ENCODE results near the gene FBLN1. TPM values are rescaled to one million over a fixed set of nuclear protein-coding genes. Genes with fewer than 3 reads are reported as not detected.

The FBLN1 gene
- total RNA-seq, 1 donor from 2014 or later = 307 TPM

DNA sequence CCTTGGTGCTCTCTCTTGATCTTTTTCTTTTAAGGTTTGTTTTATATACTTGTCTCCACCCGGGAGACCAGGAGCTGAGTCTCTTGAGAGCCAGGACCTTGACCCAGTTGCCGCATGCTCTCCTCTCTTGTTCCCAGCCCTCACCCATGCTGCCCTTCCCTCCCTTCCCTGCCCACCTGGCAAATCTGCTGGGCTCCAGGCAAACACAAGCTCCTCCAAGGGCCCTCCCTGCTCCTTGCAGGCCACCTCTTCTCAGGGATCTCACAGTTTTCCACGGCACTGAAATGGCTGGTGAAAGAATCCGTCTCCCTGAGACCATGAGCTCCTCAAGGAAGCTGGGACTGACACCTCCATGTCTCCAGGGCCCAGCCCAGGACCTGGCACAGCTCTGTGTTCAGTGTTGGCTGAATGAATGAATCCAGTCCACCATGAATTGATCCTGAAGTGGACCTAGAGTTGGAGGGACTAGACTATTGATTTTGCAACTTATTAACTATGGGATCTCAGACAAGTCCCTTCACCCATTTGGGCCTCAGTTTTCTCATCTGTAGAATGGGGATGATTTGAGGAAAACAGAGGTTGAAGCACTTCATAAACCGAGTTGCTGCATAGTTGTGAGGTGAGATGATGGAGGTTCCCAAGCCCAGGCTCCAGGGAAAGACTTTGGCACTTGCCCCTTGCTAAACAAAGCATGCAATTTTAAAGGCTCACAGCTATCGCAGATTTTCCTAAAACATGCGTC is 25.1 kb upstream of the FBLN1 start:
- Histone ChIP-seq H3K4me1 (no peaks in the 10 kb centered on the region), H3K9me3 (no peaks in the 10 kb centered on the region), H3K27me3 (ENCODE audit: low read depth) (no peaks in the 10 kb centered on the region), H3K27ac (no peak overlapping the region), H3K4me3 (no peak overlapping the region), H3K36me3 (no peaks in the 10 kb centered on the region)
- no peak for TF ChIP-seq CTCF (IDR thresholded peaks at IDR 0.05)
- intact Hi-C loops (cut with DNase I) = no loop called here
- ATAC-seq = no peak
- peak; percentile 4 for DNase-seq

DNA sequence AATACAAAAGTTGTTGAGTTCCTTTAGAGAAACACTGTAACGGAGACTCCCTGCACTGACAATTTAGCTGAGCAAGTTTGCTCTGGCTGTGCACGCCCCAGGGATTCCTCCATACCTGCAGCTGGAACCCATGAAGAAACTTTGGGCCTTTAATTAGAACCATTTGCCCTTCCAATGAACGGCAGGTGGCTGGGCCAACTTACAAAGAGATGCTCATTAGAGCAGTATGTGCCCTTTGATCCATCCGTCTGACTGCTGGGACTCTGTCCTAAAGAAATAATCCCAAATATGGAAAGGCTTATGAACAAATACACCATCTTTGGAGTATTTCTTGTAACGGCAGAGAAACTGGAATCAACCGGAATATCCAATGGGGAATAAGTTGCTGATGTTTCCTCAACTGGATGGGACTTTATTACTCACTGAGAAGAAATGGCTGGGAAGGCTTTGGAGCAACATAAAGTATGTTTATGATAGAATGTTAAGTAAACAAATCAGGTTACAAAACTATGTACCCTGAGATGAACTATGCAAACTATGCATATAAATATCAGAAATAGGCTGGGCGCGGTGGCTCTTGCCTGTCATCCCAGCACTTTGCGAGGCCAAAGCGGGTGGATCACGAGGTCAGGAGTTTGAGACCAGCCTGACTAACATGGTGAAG is 24.4 kb upstream of the FBLN1 start:
- H3K27ac ChIP-seq = no peak overlapping the region
- H3K4me1 ChIP-seq = no peaks in the 10 kb centered on the region
- ATAC-seq = no peak

DNA sequence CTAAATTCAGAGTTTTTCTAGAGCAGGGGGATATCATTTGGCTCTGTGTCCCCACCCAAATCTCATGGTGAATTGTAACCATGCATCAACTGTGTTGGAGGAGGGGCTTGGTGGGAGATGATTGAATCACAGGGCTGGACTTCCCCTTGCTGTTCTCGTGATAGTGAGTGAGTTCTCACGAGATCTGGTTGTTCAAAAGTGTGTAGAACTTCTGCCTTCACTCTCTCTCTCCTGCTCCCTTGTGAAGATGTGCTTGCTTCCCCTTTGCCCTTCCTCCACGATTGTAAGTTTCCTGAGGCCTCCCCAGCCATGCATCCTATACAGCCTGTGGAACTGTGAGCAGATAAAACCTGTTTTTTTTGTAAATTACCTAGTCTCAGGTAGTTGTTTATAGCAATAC is 22.0 kb upstream of the FBLN1 start:
- Histone ChIP-seq H3K27me3 (ENCODE audit: low read depth) (no peaks in the 10 kb centered on the region), H3K9me3 (no peaks in the 10 kb centered on the region), H3K27ac (no peak overlapping the region), H3K4me1 (no peaks in the 10 kb centered on the region), H3K4me3 (no peak overlapping the region), H3K36me3 (no peaks in the 10 kb centered on the region)
- intact Hi-C loops (cut with DNase I) = no loop called here
- TF ChIP-seq CTCF (IDR thresholded peaks at IDR 0.05) = no peak
- DNase-seq = no peak
- no peak for ATAC-seq

More for the DNA sequence above, 24.4 kb upstream of the FBLN1 start:
- DNase-seq = peak; percentile 43
- Histone ChIP-seq H3K36me3 (no peaks in the 10 kb centered on the region), H3K27me3 (ENCODE audit: low read depth) (no peaks in the 10 kb centered on the region), H3K9me3 (no peaks in the 10 kb centered on the region), H3K4me3 (no peak overlapping the region)
- intact Hi-C loops (cut with DNase I) = no loop called here
- no peak for TF ChIP-seq CTCF (IDR thresholded peaks at IDR 0.05)

- Histone ChIP-seq H3K9me3 (no peaks in the 10 kb centered on the region), H3K4me1 (no peaks in the 10 kb centered on the region), H3K36me3 (no peaks in the 10 kb centered on the region), H3K27ac (no peak overlapping the region), H3K4me3 (no peak overlapping the region), H3K27me3 (ENCODE audit: low read depth) (no peaks in the 10 kb centered on the region)
- intact Hi-C loops (cut with DNase I) = no loop called here
- DNase-seq = no peak
- ATAC-seq = no peak
- TF ChIP-seq CTCF (IDR thresholded peaks at IDR 0.05) = no peak
Measured at GRCh38 chr22:45481661-45482060, 21.0 kb upstream of the FBLN1 start.

- TF ChIP-seq CTCF (IDR thresholded peaks at IDR 0.05) = no peak
- no peaks in the 10 kb centered on the region for H3K4me1 ChIP-seq
- H3K4me3 ChIP-seq = no peak overlapping the region
- no peak for ATAC-seq
- H3K27ac ChIP-seq = no peak overlapping the region
- DNase-seq = peak; percentile 4
- no peaks in the 10 kb centered on the region for H3K27me3 ChIP-seq (ENCODE audit: low read depth)
- H3K36me3 ChIP-seq = no peaks in the 10 kb centered on the region
- intact Hi-C loops (cut with DNase I) = no loop called here
- H3K9me3 ChIP-seq = no peaks in the 10 kb centered on the region
Measured at GRCh38 chr22:45482169-45482568, 20.5 kb upstream of the FBLN1 start.
